GM21619 (cell line): ENCODE results near the gene RASGRP1.
A peak's percentile ranks its signal among the peaks of the same experiment; 100 is the strongest.

ENCODE experiments used
- ATAC-seq: cut with Tn5 transposase; IDR thresholded peaks from one replicate; pipeline ENCODE4 v1.9.1; 2021; ENCODE audit not compliant: unreplicated experiment

The RASGRP1 gene

DNA sequence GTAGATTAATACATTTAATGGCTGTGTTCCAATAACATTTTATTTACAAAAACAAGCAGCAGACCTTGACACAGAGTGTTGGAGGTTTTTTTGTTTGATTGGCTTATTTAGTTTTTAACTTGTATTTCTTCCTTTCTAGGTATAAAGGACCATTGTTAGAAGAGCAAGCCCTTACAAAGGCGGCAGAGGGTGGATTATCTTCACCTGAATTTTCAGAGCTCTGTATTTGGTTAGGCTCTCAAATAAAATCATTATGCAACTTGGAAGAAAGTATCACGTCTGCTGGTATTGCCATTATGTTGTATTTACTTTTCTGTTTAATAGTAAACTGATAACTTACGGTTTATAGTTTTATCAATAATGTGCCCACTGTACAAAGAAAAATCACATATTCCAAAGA is 100.7 kb downstream of the RASGRP1 start:
- no peak for ATAC-seq

DNA sequence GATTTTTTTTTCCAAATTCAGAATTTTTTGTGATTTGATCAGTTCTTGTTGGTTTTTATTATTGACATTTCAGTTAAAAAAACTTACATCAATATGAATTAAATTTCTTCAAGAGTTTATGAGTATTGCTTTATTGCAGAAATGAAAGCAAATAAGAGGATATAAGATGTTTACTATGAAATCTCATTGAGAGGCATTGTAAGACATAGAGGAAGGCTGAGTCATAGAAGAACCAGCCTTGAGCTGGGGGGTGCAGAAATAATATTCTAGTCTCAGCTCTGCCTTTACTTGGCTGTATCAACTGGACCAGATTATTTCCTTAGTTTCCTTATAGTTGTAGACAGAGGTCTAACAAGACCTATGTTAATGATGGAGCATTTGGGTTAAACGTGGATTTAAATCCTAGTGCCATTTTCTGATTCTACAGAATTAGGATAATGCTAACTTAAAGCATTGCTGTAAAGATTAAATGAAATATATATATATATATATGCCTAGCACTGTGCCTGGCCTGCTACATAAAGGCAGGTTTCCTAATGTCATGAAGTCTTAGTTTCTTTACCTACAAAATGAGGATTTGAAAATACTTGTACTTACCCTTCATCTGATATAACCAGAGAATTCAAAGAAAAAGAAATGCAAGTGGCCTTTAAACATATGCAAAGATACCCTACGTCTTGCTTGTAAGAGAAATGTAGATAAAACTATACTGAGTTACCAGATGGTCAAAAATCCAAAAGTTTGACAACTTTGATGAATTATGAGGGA is 103.4 kb downstream of the RASGRP1 start:
- peak; percentile 87 for ATAC-seq

DNA sequence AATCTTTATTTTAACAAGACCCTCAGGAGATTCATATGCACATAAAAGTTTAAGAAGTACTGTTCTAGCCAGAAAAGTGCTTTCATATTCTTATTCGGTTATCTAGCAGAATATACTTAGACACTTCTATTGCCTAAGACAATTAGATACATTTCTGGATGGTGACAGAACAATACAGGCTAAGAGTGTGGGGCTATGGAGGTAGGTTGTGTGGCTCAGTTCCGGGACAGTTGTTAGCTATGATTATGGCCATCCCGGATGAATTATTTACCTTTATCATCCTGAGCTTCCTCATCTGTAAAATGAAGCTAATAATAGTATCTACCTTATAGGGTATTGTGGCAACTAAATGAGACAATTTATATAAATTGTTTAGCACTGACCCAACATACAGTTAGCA is 104.1 kb downstream of the RASGRP1 start:
- no peak for ATAC-seq

- ATAC-seq = no peak
Observed at GRCh38 chr15:38459480-38459879, 105.1 kb downstream of the RASGRP1 start.

DNA sequence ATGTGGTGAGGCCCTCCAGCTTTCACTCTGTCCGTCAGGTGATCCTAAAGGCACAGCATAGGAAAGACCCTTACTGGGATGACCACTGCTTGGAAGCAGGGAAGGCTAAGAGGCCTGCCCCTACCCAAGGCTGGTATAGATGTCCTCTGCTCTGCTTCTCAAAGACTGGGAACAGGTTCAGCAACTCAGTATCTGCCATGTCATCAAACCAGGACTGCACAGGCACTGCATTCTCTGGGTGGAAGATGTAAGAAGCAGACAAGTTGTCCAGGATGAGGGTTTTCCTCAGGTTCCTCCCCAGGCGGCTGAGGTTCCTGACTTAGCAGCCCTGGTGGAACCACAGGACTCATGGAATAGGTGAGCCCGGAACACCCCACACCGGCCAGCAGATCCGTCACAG is 106.0 kb downstream of the RASGRP1 start:
- ATAC-seq = no peak

GRCh38 chr15:38455092-38455491 is 109.5 kb downstream of the RASGRP1 start:
- ATAC-seq = no peak

DNA sequence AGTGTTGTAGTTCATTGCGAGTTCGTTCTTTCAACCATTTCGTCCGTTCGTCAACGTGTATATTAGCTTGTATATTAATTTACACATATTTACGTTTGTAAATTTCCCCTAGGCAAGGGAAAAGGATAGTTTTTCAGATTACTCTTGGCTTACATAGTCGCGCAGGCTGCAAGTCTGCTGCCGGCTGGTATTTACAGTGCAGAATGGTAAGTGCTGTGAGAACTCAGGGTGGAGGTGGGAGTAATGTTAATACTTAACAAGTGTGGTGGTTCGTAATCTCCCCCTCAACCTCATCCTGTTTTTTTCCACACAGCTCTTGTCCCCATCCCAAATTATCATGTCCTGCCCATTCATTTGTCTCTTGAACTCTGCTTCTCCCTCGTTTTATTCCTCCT is 109.9 kb downstream of the RASGRP1 start:
- ATAC-seq = no peak

GRCh38 chr15:38453971-38454695 is 110.5 kb downstream of the RASGRP1 start, which contains the start of gene FAM98B:
Gene FAM98B (plus strand): TSS chr15:38454127. CDS start chr15:38454162, 35 bp downstream.
- ATAC-seq = peak; percentile 87

GRCh38 chr15:38441130-38441519 is 123.5 kb downstream of the RASGRP1 start:
- ATAC-seq = peak; percentile 9

DNA sequence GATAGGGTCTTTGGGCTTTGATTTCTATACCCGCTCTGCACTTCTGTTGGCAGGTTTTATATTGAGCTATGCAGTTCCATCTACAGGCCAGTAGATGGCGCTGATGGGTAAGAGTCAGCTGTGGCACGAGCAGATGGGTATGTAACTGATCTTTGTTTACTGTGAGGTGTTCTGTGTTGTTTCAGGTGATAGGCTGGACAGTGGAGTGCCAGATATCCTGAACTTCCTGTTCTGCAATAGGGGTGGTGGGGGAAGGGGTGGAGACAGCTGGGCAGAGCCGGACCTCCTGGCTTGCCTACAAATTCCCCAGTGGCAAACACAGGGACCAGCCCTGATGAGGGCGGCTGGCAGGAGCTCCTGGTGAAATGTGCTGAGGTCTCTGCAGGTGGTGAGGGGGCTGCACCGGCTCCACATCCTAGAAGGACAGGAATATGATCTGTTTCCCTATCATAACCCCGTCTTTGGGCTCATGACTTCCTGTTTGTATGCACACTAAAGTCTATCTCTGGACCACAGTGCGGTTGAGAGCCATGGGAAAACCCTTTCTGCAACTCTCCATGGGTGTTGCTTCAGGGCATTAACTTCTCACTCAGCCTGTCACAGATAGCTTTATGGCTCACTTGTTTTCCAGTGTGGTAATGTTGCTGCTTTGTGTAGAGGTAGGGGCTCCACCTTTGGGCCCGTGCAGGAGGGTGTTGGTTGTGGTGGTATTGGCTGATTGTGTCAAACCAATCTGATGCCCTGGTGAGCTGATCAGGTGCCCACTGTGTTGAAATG is 124.1 kb downstream of the RASGRP1 start:
- ATAC-seq = peak; percentile 60
